Colonic mucosa (tissue), 4 donors: ENCODE data around the gene SLC5A9. TPM values are rescaled to one million over a fixed set of nuclear protein-coding genes. Genes with fewer than 3 reads are reported as not detected.

Experiments used
- DNase-seq: peaks from one replicate; pipeline ENCODE4 v3.0.0-alpha.2; 2020
- H3K27ac ChIP-seq: fragments of 200-600 bp; one replicate; pipeline ENCODE4 v1.8.0; 2021
- H3K27me3 ChIP-seq: fragments of 200-600 bp; one replicate; pipeline ENCODE4 v1.8.0; 2021
- H3K36me3 ChIP-seq: fragments of 200-600 bp; one replicate; pipeline ENCODE4 v1.8.0; 2021
- H3K4me1 ChIP-seq: fragments of 200-600 bp; one replicate; pipeline ENCODE4 v1.8.0; 2021; ENCODE audit warnings: mild to moderate bottlenecking
- H3K4me3 ChIP-seq: fragments of 200-600 bp; one replicate; pipeline ENCODE4 v1.8.0; 2021
- H3K9ac ChIP-seq, 2 donors: one replicate each; pipeline ENCODE4 v1.7.0; 2013; ENCODE audit warnings: control low read depth in 2 of 2, low read depth in 2 of 2, low read length in 2 of 2
- H3K9me3 ChIP-seq: fragments of 200-600 bp; one replicate; pipeline ENCODE4 v1.8.0; 2021
- intact Hi-C: fragments of 100-400 bp; cut with DNase I; formaldehyde crosslinking; loops from one replicate; pipeline ENCODE4 v1.14.1; 2022
- total RNA-seq, 2 donors: library from RNA; stranded (reverse); fragmentation: NEBNext Ultra II Directional in 1 of 2; extraction: Animal tissue kit (Norgen Biotek cat#: 25700) in 1 of 2; gene quantifications; one replicate each; pipeline ENCODE4 v1.2.1, GENCODE V29; 2021
- TF ChIP-seq, protein P1 (sequence below): fragments of 200-600 bp; IDR thresholded peaks from one replicate; pipeline ENCODE4 v1.8.0; 2022; ENCODE audit warnings: antibody characterized with exemption, mild to moderate bottlenecking
- donor health status: healthy.
- donor health status: DM: no; HTN: no; CAD: no.
- donor health status: DM: no; HTN: no; CAD: no.

Gene SLC5A9
- total RNA-seq, 2 donors from 2014 or later = 1.4 to 3.2 TPM

GRCh38 chr1:48232722-48233121, 10.2 kb downstream of the SLC5A9 start:
- H3K27me3 ChIP-seq = no peaks in the 10 kb centered on the region
- no peaks in the 10 kb centered on the region for H3K36me3 ChIP-seq
- no peaks in the 10 kb centered on the region for H3K4me1 ChIP-seq

GRCh38 chr1:48233666-48234485, 11.4 kb downstream of the SLC5A9 start:
- intact Hi-C loops = no loop called here
- Histone ChIP-seq H3K9me3 (no peaks in the 10 kb centered on the region), H3K27me3 (no peaks in the 10 kb centered on the region), H3K36me3 (no peaks in the 10 kb centered on the region), H3K27ac (no peak overlapping the region), H3K4me3 (no peak overlapping the region), H3K4me1 (no peaks in the 10 kb centered on the region), H3K9ac (no peak overlapping the region)
- DNase-seq = no peak
- TF ChIP-seq, protein P1, sequence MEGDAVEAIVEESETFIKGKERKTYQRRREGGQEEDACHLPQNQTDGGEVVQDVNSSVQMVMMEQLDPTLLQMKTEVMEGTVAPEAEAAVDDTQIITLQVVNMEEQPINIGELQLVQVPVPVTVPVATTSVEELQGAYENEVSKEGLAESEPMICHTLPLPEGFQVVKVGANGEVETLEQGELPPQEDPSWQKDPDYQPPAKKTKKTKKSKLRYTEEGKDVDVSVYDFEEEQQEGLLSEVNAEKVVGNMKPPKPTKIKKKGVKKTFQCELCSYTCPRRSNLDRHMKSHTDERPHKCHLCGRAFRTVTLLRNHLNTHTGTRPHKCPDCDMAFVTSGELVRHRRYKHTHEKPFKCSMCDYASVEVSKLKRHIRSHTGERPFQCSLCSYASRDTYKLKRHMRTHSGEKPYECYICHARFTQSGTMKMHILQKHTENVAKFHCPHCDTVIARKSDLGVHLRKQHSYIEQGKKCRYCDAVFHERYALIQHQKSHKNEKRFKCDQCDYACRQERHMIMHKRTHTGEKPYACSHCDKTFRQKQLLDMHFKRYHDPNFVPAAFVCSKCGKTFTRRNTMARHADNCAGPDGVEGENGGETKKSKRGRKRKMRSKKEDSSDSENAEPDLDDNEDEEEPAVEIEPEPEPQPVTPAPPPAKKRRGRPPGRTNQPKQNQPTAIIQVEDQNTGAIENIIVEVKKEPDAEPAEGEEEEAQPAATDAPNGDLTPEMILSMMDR = no peak

More at GRCh38 chr1:48232722-48233121, 10.2 kb downstream of the SLC5A9 start:
- H3K9me3 ChIP-seq = no peaks in the 10 kb centered on the region
- H3K4me3 ChIP-seq = no peak overlapping the region
- intact Hi-C loops = no loop called here
- no peak for DNase-seq
- H3K27ac ChIP-seq = no peak overlapping the region
- H3K9ac ChIP-seq = no peak overlapping the region
- TF ChIP-seq, protein P1 = no peak

DNA sequence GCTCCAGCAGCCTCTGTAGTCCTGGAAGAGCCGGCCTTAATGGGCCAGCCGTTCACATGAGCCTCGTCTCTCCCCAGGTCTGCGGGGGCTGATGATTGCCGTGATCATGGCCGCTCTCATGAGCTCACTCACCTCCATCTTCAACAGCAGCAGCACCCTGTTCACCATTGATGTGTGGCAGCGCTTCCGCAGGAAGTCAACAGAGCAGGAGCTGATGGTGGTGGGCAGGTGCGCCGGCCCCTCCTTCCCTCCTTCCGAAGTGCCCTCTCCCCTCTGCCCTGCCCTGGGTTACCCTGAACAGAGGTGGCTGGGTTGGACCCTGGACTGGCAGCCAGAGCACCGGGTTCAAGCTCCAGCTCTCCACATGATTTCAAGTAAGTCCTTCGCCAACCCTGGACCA, 13.1 kb downstream of the SLC5A9 start:
- H3K27me3 ChIP-seq = no peaks in the 10 kb centered on the region
- TF ChIP-seq, protein P1 = no peak
- no peak overlapping the region for H3K9ac ChIP-seq
- intact Hi-C loops = no loop called here
- H3K9me3 ChIP-seq = no peaks in the 10 kb centered on the region
- H3K27ac ChIP-seq = no peak overlapping the region
- no peak overlapping the region for H3K4me3 ChIP-seq
- DNase-seq = no peak
- H3K36me3 ChIP-seq = no peaks in the 10 kb centered on the region
- H3K4me1 ChIP-seq = no peaks in the 10 kb centered on the region

- Histone ChIP-seq H3K9ac (no peak overlapping the region), H3K9me3 (no peaks in the 10 kb centered on the region), H3K27me3 (no peaks in the 10 kb centered on the region), H3K4me1 (no peaks in the 10 kb centered on the region), H3K4me3 (no peak overlapping the region), H3K27ac (no peak overlapping the region), H3K36me3 (no peaks in the 10 kb centered on the region)
- TF ChIP-seq, protein P1 = peak; percentile 46
- intact Hi-C loops = no loop called here
- peak; percentile 12 for DNase-seq
These were observed 14.4 kb downstream of the SLC5A9 start for GRCh38 chr1:48236716-48237470.

DNA sequence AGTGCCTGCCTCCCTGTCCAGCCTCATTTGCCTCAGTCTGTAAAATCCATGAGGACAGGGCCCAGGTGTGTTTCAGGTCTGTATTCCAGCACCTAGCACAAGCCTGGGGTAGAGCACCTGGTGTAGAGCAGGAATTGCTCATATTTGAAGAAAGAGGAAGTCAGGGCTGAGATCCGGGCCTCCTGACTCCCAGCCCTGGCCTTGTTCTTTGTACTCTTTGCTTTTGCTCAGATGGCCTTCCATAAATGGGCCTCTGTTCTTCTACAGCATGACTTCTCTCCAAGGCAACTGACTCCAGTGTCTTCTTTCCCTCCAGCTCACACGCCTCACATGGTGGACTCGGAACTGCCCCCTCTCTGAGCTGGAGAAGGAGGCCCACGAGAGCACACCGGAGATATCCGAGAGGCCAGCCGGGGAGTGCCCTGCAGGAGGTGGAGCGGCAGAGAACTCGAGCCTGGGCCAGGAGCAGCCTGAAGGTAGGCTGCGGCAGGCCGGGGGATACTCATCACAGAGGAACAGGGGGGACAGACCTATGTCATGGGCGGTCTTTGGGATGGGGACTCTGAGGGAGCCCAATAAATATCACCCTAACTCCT, 19.7 kb downstream of the SLC5A9 start:
- TF ChIP-seq, protein P1 = no peak
- no peak for DNase-seq
- no peak overlapping the region for H3K4me3 ChIP-seq
- no peaks in the 10 kb centered on the region for H3K36me3 ChIP-seq
- intact Hi-C loops = no loop called here
- no peaks in the 10 kb centered on the region for H3K9me3 ChIP-seq
- no peaks in the 10 kb centered on the region for H3K27me3 ChIP-seq
- H3K4me1 ChIP-seq = peaks cover 5% of the 10 kb centered on the region
- H3K27ac ChIP-seq = no peak overlapping the region
- no peak overlapping the region for H3K9ac ChIP-seq
